A549 (cell line): ENCODE measurements around the gene DGAT2L6.

Experiments used
- CTCF ChIP-seq: fragments of >200 bp; sonication (Bioruptor Twin); formaldehyde crosslinking; IDR thresholded peaks from 3 replicates; pipeline ENCODE4 v1.5.1; 2016
- FOSL2 ChIP-seq, 2 experiments: fragments of 450-650 bp in 1 of 2; fragments of >200 bp in 1 of 2; sonication (Bioruptor Twin) in 1 of 2; formaldehyde crosslinking; IDR thresholded peaks; 2 replicates each; pipeline versions ENCODE4 v1.5.0 to v1.6.1; 2016 to 2020; ENCODE audit warnings: mild to moderate bottlenecking in 1 of 2, moderate library complexity in 1 of 2
- POLR2A ChIP-seq: IDR thresholded peaks from 2 replicates; pipeline ENCODE4 v1.6.1; 2012; ENCODE audit warnings: mild to moderate bottlenecking, low read length
- RCOR1 ChIP-seq: fragments of 150-350 bp; IDR thresholded peaks from 2 replicates; pipeline ENCODE4 v1.6.1; 2014; ENCODE audit warnings: antibody characterized with exemption, low read length, low read depth
- SMC3 ChIP-seq: fragments of >200 bp; sonication (Bioruptor Twin); formaldehyde crosslinking; IDR thresholded peaks from 3 replicates; pipeline ENCODE4 v1.6.1; 2018; ENCODE audit warnings: inconsistent platforms
- ZC3H11A ChIP-seq: fragments of 450-650 bp; IDR thresholded peaks from 2 replicates; pipeline ENCODE4 v1.6.1; 2014; ENCODE audit warnings: antibody characterized with exemption, mild to moderate bottlenecking

GRCh38 chrX:70128071-70128470, 49.2 kb upstream of the DGAT2L6 start:
- TF ChIP-seq FOSL2 (IDR thresholded peaks at IDR 0.05) (no peak), FOSL2 (CRISPR knock-in tag; IDR thresholded peaks at IDR 0.05) (no peak), CTCF (no peak), SMC3 (no peak), RCOR1 (no peak), ZC3H11A (no peak), POLR2A (no peak)
